GM12878 (cell line): Measurements from ENCODE around the gene MAN2A1. TPM values are rescaled to one million over a fixed set of nuclear protein-coding genes. Genes with fewer than 3 reads are reported as not detected.

Source experiments
- ATAC-seq: fragments of 200-7000 bp; cut with Tn5 transposase; 3 replicates; pipeline ENCODE4 v1.9.1; 2020; ENCODE audit warnings: mild to moderate bottlenecking, moderate library complexity
- BruUV-seq: library from RNA; stranded (reverse); fragments of 400-500 nt; replicated peaks from 2 replicates; lab custom pipeline; 2021; lab: Mats Ljungman, UMichigan
- CTCF ChIA-PET: fragments of 300-600 bp; sonication (Branson Sonifier 250); formaldehyde crosslinking; extraction: SDS; loops from one replicate; lab custom pipeline; 2021; ENCODE audit warnings: inconsistent platforms; lab: Yijun Ruan, JAX
- POLR2A ChIA-PET: fragments of 350-600 bp; formaldehyde crosslinking; extraction: SDS; loops from one replicate; lab custom pipeline; 2021; ENCODE audit warnings: inconsistent platforms; lab: Charles Lee
- RAD21 ChIA-PET: fragments of 300-600 bp; sonication (Branson Sonifier 250); formaldehyde crosslinking; loops from one replicate; lab custom pipeline; 2023; ENCODE audit warnings: antibody characterized with exemption; ENCODE audit not compliant: unreplicated experiment; lab: Charles Lee
- SMC1A ChIA-PET: fragments of 300-600 bp; sonication (Branson Sonifier 250); formaldehyde crosslinking; loops from one replicate; lab custom pipeline; 2023; ENCODE audit not compliant: unreplicated experiment, uncharacterized antibody; lab: Charles Lee
- DNase-seq: peaks from one replicate; pipeline ENCODE4 v3.0.0-alpha.2; 2011; ENCODE audit warnings: low read depth, low spot score
- FAIRE-seq: peaks from 3 replicates; lab custom pipeline; 2011; peaks lifted over from hg19 to GRCh38; lab: Jason Lieb, UNC
- H2AFZ ChIP-seq: 2 replicates; pipeline ENCODE4 v1.6.0; 2011; ENCODE audit warnings: low read depth, low read length, control low read depth; ENCODE audit not compliant: control insufficient read depth
- H3K27ac ChIP-seq: 2 replicates; pipeline ENCODE4 v1.5.1; 2011; ENCODE audit warnings: control low read depth; ENCODE audit not compliant: control insufficient read depth, insufficient read depth
- H3K27me3 ChIP-seq, 2 experiments: replicated peaks in 1 of 2; 2 replicates each; pipeline versions ENCODE4 v1.6.0 to v1.6.1; 2011; ENCODE audit warnings: low read length in 1 of 2; ENCODE audit not compliant: control insufficient read depth in 2 of 2, insufficient read depth in 2 of 2
- H3K36me3 ChIP-seq, 2 experiments: 2 replicates each; pipeline ENCODE4 v1.5.1; 2011; ENCODE audit warnings: low read length in 1 of 2; ENCODE audit not compliant: control insufficient read depth in 2 of 2, insufficient read depth in 2 of 2
- H3K4me1 ChIP-seq: 2 replicates; pipeline ENCODE4 v1.6.1; 2011; ENCODE audit warnings: mild to moderate bottlenecking, low read length, moderate library complexity, mixed read lengths; ENCODE audit not compliant: control insufficient read depth, insufficient read depth
- H3K4me2 ChIP-seq: 2 replicates; pipeline ENCODE4 v1.6.0; 2011; ENCODE audit warnings: control low read depth; ENCODE audit not compliant: control insufficient read depth, insufficient read depth
- H3K4me3 ChIP-seq: fragments of 200-600 bp; sonication (generic); 2 replicates; pipeline ENCODE4 v1.5.1; 2016
- H3K79me2 ChIP-seq: 2 replicates; pipeline ENCODE4 v1.6.0; 2011; ENCODE audit warnings: low read length; ENCODE audit not compliant: control insufficient read depth, insufficient read depth
- H3K9ac ChIP-seq: 2 replicates; pipeline ENCODE4 v1.8.0; 2011; ENCODE audit warnings: low read length, control low read depth, mixed read lengths; ENCODE audit not compliant: control insufficient read depth, insufficient read depth
- H3K9me3 ChIP-seq: replicated peaks from 3 replicates; pipeline ENCODE4 v1.5.1; 2011; ENCODE audit warnings: mild to moderate bottlenecking, low read length; ENCODE audit not compliant: control insufficient read depth, insufficient read depth
- H4K20me1 ChIP-seq: 2 replicates; pipeline ENCODE4 v1.6.0; 2011; ENCODE audit not compliant: control insufficient read depth, insufficient read depth
- BCL3 ChIP-seq: IDR thresholded peaks from 2 replicates; pipeline ENCODE4 v1.6.1; 2011; ENCODE audit warnings: borderline replicate concordance, low read depth, mild to moderate bottlenecking, moderate library complexity, low read length; ENCODE audit not compliant: insufficient read depth, poor library complexity, severe bottlenecking
- CHD2 ChIP-seq: IDR thresholded peaks from 2 replicates; pipeline ENCODE4 v1.6.1; 2011; ENCODE audit warnings: low read depth, low read length, improper control_type of control experiment, borderline replicate concordance
- EP300 ChIP-seq, 2 experiments: fragments of 150-350 bp in 1 of 2; IDR thresholded peaks; 2 replicates each; pipeline ENCODE4 v1.6.1; 2011 to 2012; ENCODE audit warnings: low read depth in 2 of 2, low read length in 2 of 2, borderline replicate concordance in 1 of 2, improper control_type of control experiment in 1 of 2, inconsistent platforms in 1 of 2; ENCODE audit not compliant: control insufficient read depth in 1 of 2
- PAX5 ChIP-seq: IDR thresholded peaks from 2 replicates; pipeline ENCODE4 v1.6.1; 2011; ENCODE audit warnings: low read depth, low read length, borderline replicate concordance
- POLR2A ChIP-seq: IDR thresholded peaks from 2 replicates; pipeline ENCODE4 v1.6.1; 2011; ENCODE audit warnings: low read depth, mild to moderate bottlenecking, low read length
- POU2F2 ChIP-seq: IDR thresholded peaks from 3 replicates; pipeline ENCODE4 v1.6.1; 2011; ENCODE audit warnings: low read depth, mild to moderate bottlenecking, low read length, borderline replicate concordance
- RBBP5 ChIP-seq: fragments of 200-600 bp; sonication (generic); conservative IDR thresholded peaks from 2 replicates; pipeline ENCODE4 v1.6.1; 2016
- REST ChIP-seq: IDR thresholded peaks from 2 replicates; pipeline ENCODE4 v1.6.1; 2012; ENCODE audit warnings: mild to moderate bottlenecking, low read depth, low read length
- RFX5 ChIP-seq: IDR thresholded peaks from 2 replicates; pipeline ENCODE4 v1.6.1; 2011; ENCODE audit warnings: low read depth, low read length, improper control_type of control experiment
- SMARCA5 ChIP-seq: fragments of 450-650 bp; IDR thresholded peaks from 2 replicates; pipeline ENCODE4 v1.6.1; 2017; ENCODE audit warnings: mild to moderate bottlenecking
- SP1 ChIP-seq: IDR thresholded peaks from one replicate; pipeline ENCODE4 v1.6.1; 2011; ENCODE audit warnings: low read depth, low read length
- STAT1 ChIP-seq: fragments of 450-650 bp; conservative IDR thresholded peaks from 2 replicates; pipeline ENCODE4 v1.6.1; 2014; ENCODE audit warnings: antibody characterized with exemption, mild to moderate bottlenecking
- WGBS: methylation state at CpG from one replicate; pipeline ENCODE4 v1.1.6; 2016; ENCODE audit warnings: low lambda C conversion rate; ENCODE audit not compliant: insufficient replicate concordance, insufficient coverage; ENCODE audit errors: missing lambda C conversion rate; 5-methylcytosine and 5-hydroxymethylcytosine counted together
- in situ Hi-C: fragments of 300-500 bp; cut with MboI; formaldehyde crosslinking; loops from 9 replicates; pipeline ENCODE4 v1.14.3; 2018; ENCODE audit warnings: mixed read lengths
- intact Hi-C: fragments of 100-400 bp; cut with micrococcal nuclease; formaldehyde crosslinking; loops from one replicate; pipeline ENCODE4 v1.14.2; 2022; ENCODE audit not compliant: unreplicated experiment
- polyA plus RNA-seq, 11 experiments: library from polyadenylated mRNA; depleted of rRNA in 4 of 11; unstranded in 6 of 11; stranded (reverse) in 5 of 11; fragments of >200 nt; fragmentation: Nextera tagmentation in 4 of 11; fragmentation: Illumina TruSeq in 1 of 11; extraction: Ambion mirVana in 4 of 11; extraction: Trizol in 1 of 11; gene quantifications; 1 replicate in 1 of 11; 2 replicates in 10 of 11; pipeline versions ENCODE4 v1.2.1 to v1.2.3, GENCODE V29; 2011 to 2016; ENCODE audit warnings: inconsistent platforms in 2 of 11, missing spikeins in 2 of 11, low read depth in 1 of 11
- total RNA-seq, 4 experiments: library from RNA; depleted of rRNA in 3 of 4; stranded (reverse); fragments of >200 nt in 3 of 4; fragmentation: Illumina TruSeq in 1 of 4; extraction: Trizol in 1 of 4; gene quantifications; 2 replicates each; pipeline versions ENCODE4 v1.2.1 to v1.2.3, GENCODE V29; 2013 to 2021
- TF ChIP-seq, protein P1 (sequence below): fragments of 450-650 bp; formaldehyde crosslinking; IDR thresholded peaks from 2 replicates; pipeline ENCODE4 v1.4.0; 2020; ENCODE audit warnings: mild to moderate bottlenecking, moderate library complexity
- TF ChIP-seq, protein P2 (sequence below): fragments of 450-650 bp; IDR thresholded peaks from 2 replicates; pipeline ENCODE4 v1.6.1; 2018; ENCODE audit warnings: borderline replicate concordance, mild to moderate bottlenecking; ENCODE audit not compliant: partially characterized antibody

The MAN2A1 gene
- total and polyA plus RNA-seq, 10 of the 15 experiments (the other 5 are each of a cell fraction or from before 2014, with no cell fraction given) = 4.2 to 27.9 (median 10.5) TPM

DNA sequence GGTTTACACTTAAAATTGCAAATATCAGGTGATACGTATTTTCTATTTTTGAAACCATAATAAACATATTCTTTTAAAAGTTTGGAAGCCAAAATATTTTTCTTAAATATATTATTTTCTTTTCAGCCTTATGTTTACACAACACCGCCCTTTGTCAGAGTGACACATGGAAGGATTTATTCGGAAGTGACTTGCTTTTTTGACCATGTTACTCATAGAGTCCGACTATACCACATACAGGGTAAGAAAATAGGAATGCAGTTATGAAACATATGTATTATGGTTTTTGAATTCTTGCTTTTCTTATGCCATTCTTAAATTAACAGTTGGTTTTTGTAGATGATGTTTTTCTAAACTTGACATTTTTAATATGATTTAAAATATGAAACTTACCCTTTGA is 133.9 kb downstream of the MAN2A1 start:
- H3K9ac ChIP-seq = no peak overlapping the region
- no peak overlapping the region for H3K27ac ChIP-seq
- 98% methylated on average over 4 of the region's 4 CpGs for WGBS
- H3K4me3 ChIP-seq = no peak overlapping the region
- no peaks in the 10 kb centered on the region for H3K79me2 ChIP-seq
- CTCF ChIA-PET = interaction anchor here (1.0 kb wide), 2 partner anchors 8 to 12 kb away, joined by 3 read pairs; no protein-coding TSS in a partner anchor
- intact Hi-C loops (no loop called here), in situ Hi-C loops (no loop called here)
- no peak for ATAC-seq
- no TSS peak for BruUV-seq
- H3K4me1 ChIP-seq = no peaks in the 10 kb centered on the region
- POLR2A ChIA-PET = no interaction called here
- H3K4me2 ChIP-seq = no peak overlapping the region
- no peak for DNase-seq
- SMC1A ChIA-PET = interaction anchor here (0.6 to 1.0 kb wide), 4 partner anchors 9 to 135 kb away, joined by 3 to 6 read pairs (median 4); no protein-coding TSS in a partner anchor
- RAD21 ChIA-PET = no interaction called here
- no peaks in the 10 kb centered on the region; a peak in 1 of 4 replicates for H3K36me3 ChIP-seq
- FAIRE-seq = no peak
- H2AFZ ChIP-seq = no peak overlapping the region
- no peaks in the 10 kb centered on the region for H3K9me3 ChIP-seq
- H4K20me1 ChIP-seq = no peaks in the 10 kb centered on the region
- no peaks in the 10 kb centered on the region for H3K27me3 ChIP-seq
- TF ChIP-seq BCL3 (no peak), RFX5 (no peak), CHD2 (no peak), EP300 (IDR thresholded peaks at IDR 0.05; ENCODE audit: borderline replicate concordance in 1 of 2, control insufficient read depth in 1 of 2, low read depth in 2 of 2, low read length in 2 of 2) (no peak), POU2F2 (no peak), SMARCA5 (no peak), POLR2A (no peak), PAX5 (no peak), STAT1 (no peak), SP1 (no peak), REST (no peak), RBBP5 (no peak)
- TF ChIP-seq, protein P1, sequence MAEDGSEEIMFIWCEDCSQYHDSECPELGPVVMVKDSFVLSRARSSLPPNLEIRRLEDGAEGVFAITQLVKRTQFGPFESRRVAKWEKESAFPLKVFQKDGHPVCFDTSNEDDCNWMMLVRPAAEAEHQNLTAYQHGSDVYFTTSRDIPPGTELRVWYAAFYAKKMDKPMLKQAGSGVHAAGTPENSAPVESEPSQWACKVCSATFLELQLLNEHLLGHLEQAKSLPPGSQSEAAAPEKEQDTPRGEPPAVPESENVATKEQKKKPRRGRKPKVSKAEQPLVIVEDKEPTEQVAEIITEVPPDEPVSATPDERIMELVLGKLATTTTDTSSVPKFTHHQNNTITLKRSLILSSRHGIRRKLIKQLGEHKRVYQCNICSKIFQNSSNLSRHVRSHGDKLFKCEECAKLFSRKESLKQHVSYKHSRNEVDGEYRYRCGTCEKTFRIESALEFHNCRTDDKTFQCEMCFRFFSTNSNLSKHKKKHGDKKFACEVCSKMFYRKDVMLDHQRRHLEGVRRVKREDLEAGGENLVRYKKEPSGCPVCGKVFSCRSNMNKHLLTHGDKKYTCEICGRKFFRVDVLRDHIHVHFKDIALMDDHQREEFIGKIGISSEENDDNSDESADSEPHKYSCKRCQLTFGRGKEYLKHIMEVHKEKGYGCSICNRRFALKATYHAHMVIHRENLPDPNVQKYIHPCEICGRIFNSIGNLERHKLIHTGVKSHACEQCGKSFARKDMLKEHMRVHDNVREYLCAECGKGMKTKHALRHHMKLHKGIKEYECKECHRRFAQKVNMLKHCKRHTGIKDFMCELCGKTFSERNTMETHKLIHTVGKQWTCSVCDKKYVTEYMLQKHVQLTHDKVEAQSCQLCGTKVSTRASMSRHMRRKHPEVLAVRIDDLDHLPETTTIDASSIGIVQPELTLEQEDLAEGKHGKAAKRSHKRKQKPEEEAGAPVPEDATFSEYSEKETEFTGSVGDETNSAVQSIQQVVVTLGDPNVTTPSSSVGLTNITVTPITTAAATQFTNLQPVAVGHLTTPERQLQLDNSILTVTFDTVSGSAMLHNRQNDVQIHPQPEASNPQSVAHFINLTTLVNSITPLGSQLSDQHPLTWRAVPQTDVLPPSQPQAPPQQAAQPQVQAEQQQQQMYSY (CRISPR knock-in tag) = no peak
- TF ChIP-seq, protein P2, sequence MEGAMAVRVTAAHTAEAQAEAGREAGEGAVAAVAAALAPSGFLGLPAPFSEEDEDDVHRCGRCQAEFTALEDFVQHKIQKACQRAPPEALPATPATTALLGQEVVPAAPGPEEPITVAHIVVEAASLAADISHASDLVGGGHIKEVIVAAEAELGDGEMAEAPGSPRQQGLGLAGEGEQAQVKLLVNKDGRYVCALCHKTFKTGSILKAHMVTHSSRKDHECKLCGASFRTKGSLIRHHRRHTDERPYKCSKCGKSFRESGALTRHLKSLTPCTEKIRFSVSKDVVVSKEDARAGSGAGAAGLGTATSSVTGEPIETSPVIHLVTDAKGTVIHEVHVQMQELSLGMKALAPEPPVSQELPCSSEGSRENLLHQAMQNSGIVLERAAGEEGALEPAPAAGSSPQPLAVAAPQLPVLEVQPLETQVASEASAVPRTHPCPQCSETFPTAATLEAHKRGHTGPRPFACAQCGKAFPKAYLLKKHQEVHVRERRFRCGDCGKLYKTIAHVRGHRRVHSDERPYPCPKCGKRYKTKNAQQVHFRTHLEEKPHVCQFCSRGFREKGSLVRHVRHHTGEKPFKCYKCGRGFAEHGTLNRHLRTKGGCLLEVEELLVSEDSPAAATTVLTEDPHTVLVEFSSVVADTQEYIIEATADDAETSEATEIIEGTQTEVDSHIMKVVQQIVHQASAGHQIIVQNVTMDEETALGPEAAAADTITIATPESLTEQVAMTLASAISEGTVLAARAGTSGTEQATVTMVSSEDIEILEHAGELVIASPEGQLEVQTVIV = no peak
